Peyer's patch (tissue), 4 donors: ENCODE results near the gene SERINC5.
"Not testable (repeated sequence)": the region's sequence is repeated elsewhere in the genome, so short reads cannot be mapped to it uniquely, and the experiment has no call there.

Experiments
- CTCF ChIP-seq, 6 experiments: fragments of 450-650 bp in 4 of 6; fragments of 200-600 bp in 2 of 6; sonication (generic) in 1 of 6; IDR thresholded peaks; one replicate each; pipeline ENCODE4 v1.5.1; 2017 to 2019; ENCODE audit warnings: antibody characterized with exemption in 6 of 6, mild to moderate bottlenecking in 3 of 6, moderate library complexity in 1 of 6
- POLR2A ChIP-seq, 2 donors: fragments of 450-650 bp; IDR thresholded peaks; one replicate each; pipeline ENCODE4 v1.5.1; 2017; ENCODE audit warnings: antibody characterized with exemption in 2 of 2, mild to moderate bottlenecking in 2 of 2, moderate library complexity in 2 of 2

- TF ChIP-seq CTCF, POLR2A (IDR thresholded peaks at IDR 0.05): not testable (repeated sequence)
Observed at GRCh38 chr5:80201763-80202162, 54.1 kb downstream of the SERINC5 start.
